Neuronal stem cell (in vitro differentiated cells): Measurements from ENCODE around the gene RNASE7.

ENCODE experiments used
- DNase-seq: peaks from one replicate; pipeline ENCODE4 v3.0.0-alpha.2; 2013; ENCODE audit warnings: low spot score
- H2AFZ ChIP-seq: one replicate; pipeline ENCODE4 v1.6.1; 2013; ENCODE audit warnings: mild to moderate bottlenecking, low read length, inconsistent platforms
- H2AK5ac ChIP-seq: 2 replicates; pipeline ENCODE4 v1.6.1; 2013; ENCODE audit warnings: low read depth, mild to moderate bottlenecking, inconsistent platforms, low read length, moderate library complexity, mixed read lengths
- H2BK120ac ChIP-seq: 2 replicates; pipeline ENCODE4 v1.6.1; 2013; ENCODE audit warnings: low read depth, mild to moderate bottlenecking, inconsistent platforms, low read length, moderate library complexity, mixed read lengths
- H2BK12ac ChIP-seq: one replicate; pipeline ENCODE4 v1.6.1; 2013; ENCODE audit warnings: low read length, inconsistent platforms
- H2BK15ac ChIP-seq: 2 replicates; pipeline ENCODE4 v1.6.1; 2013; ENCODE audit warnings: mild to moderate bottlenecking, low read length, inconsistent platforms, mixed read lengths
- H2BK5ac ChIP-seq: one replicate; pipeline ENCODE4 v1.6.1; 2013; ENCODE audit warnings: inconsistent platforms, mild to moderate bottlenecking, low read length, moderate library complexity
- H3K14ac ChIP-seq: one replicate; pipeline ENCODE4 v1.6.1; 2013; ENCODE audit warnings: low read length, inconsistent platforms
- H3K18ac ChIP-seq: 2 replicates; pipeline ENCODE4 v1.6.1; 2013; ENCODE audit warnings: low read length, inconsistent platforms
- H3K23ac ChIP-seq: 2 replicates; pipeline ENCODE4 v1.6.1; 2013; ENCODE audit warnings: low read depth, mild to moderate bottlenecking, mixed read lengths, low read length, inconsistent platforms; ENCODE audit not compliant: poor library complexity
- H3K27ac ChIP-seq: replicated peaks from 3 replicates; pipeline ENCODE4 v1.5.1; 2013; ENCODE audit warnings: low read length, inconsistent platforms
- H3K27me3 ChIP-seq, 3 experiments: 2 replicates each; pipeline ENCODE4 v1.6.1; 2013; ENCODE audit warnings: low read length in 3 of 3, mild to moderate bottlenecking in 2 of 3, inconsistent platforms in 1 of 3, low read depth in 1 of 3, mixed read lengths in 1 of 3, moderate library complexity in 1 of 3; ENCODE audit not compliant: control insufficient read depth in 3 of 3, insufficient read depth in 3 of 3
- H3K36me3 ChIP-seq, 2 donors: replicated peaks in 1 of 2; 2 replicates each; pipeline ENCODE4 v1.6.1; 2013; ENCODE audit warnings: low read length in 2 of 2; ENCODE audit not compliant: control insufficient read depth in 2 of 2, insufficient read depth in 2 of 2
- H3K4ac ChIP-seq: 2 replicates; pipeline ENCODE4 v1.6.1; 2013; ENCODE audit warnings: inconsistent platforms, mild to moderate bottlenecking, low read length, moderate library complexity
- H3K4me1 ChIP-seq, 2 donors: 1 replicate in 1 of 2; 2 replicates in 1 of 2; pipeline ENCODE4 v1.6.1; 2013; ENCODE audit warnings: low read length in 2 of 2, low read depth in 1 of 2; ENCODE audit not compliant: control insufficient read depth in 2 of 2, insufficient read depth in 1 of 2
- H3K4me2 ChIP-seq: one replicate; pipeline ENCODE4 v1.6.1; 2013; ENCODE audit warnings: mild to moderate bottlenecking, low read length, inconsistent platforms; ENCODE audit not compliant: insufficient read depth, poor library complexity, severe bottlenecking
- H3K4me3 ChIP-seq, 2 donors: 2 replicates each; pipeline ENCODE4 v1.5.1; 2013; ENCODE audit warnings: low read length in 2 of 2, mild to moderate bottlenecking in 2 of 2, inconsistent platforms in 1 of 2, moderate library complexity in 1 of 2
- H3K79me1 ChIP-seq: one replicate; pipeline ENCODE4 v1.6.1; 2013; ENCODE audit warnings: low read depth, mild to moderate bottlenecking, inconsistent platforms, low read length, moderate library complexity
- H3K9ac ChIP-seq: one replicate; pipeline ENCODE4 v1.6.1; 2013; ENCODE audit warnings: mild to moderate bottlenecking, low read depth, low read length, inconsistent platforms; ENCODE audit not compliant: poor library complexity
- H3K9me3 ChIP-seq, 2 donors: replicated peaks in 1 of 2; 2 replicates each; pipeline versions ENCODE3 to v1.6.1; 2013; ENCODE audit warnings: low read length in 2 of 2, mild to moderate bottlenecking in 2 of 2, inconsistent platforms in 1 of 2, low read depth in 1 of 2, mixed read lengths in 1 of 2, moderate library complexity in 1 of 2; ENCODE audit not compliant: control insufficient read depth in 2 of 2, insufficient read depth in 1 of 2
- H4K8ac ChIP-seq: one replicate; pipeline ENCODE4 v1.6.1; 2013; ENCODE audit warnings: low read depth, mild to moderate bottlenecking, inconsistent platforms, low read length, moderate library complexity
- H4K91ac ChIP-seq: one replicate; pipeline ENCODE4 v1.6.1; 2013; ENCODE audit warnings: low read length, low read depth, mild to moderate bottlenecking, inconsistent platforms; ENCODE audit not compliant: poor library complexity
- WGBS, 2 donors: extraction: QIAGEN DNeasy Blood & Tissue Kit; methylation state at CpG; one replicate each; pipeline ENCODE4 v1.1.7; 2013; ENCODE audit warnings: missing lambda C conversion rate in 2 of 2, mixed read lengths in 1 of 2; ENCODE audit not compliant: insufficient read length in 2 of 2, insufficient replicate concordance in 1 of 2; ENCODE audit errors: extremely low coverage in 2 of 2; 5-methylcytosine and 5-hydroxymethylcytosine counted together

RNASE7 gene

DNA sequence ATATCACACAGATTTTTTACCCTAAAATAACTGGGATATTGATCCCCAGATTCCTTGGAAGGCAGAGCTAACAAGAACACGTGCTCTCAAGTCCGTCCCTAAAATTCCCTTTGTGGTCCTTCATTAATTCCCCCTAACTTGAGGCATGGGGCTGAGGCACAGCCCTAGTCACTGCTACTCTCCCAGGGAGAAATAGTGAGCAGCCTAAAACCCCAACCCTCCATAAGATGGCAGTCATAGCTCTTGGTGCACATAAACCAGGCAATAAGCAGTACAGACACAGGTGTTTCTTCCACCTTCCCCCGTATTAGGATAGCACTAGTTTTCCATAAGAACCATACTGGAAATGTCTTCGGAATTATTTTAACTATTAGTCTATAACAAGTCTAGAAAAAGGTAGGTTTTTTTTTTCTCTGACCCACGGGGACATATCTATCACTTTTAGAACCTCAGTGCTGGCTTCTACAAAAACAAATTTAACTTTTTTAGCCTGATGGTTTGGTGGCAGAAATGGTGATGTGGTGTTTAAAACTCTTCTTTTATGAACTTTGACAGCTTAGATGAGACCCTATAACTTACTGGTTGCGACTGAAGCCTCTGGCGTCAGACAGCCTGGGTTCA, 24.8 kb downstream of the RNASE7 start:
- no peak overlapping the region for H2BK5ac ChIP-seq
- H3K27me3 ChIP-seq, result no peaks in the 10 kb centered on the region
- H3K36me3 ChIP-seq, result no peaks in the 10 kb centered on the region
- no peak for DNase-seq
- no peak overlapping the region for H3K14ac ChIP-seq
- no peak overlapping the region for H2AK5ac ChIP-seq
- H3K4ac ChIP-seq, result no peak overlapping the region
- no peak overlapping the region for H4K8ac ChIP-seq
- H3K18ac ChIP-seq, result no peak overlapping the region
- WGBS, 2 donors, result no CpG with 5 or more reads among the region's 7 CpGs
- no peak overlapping the region for H2AFZ ChIP-seq
- H2BK15ac ChIP-seq, result no peak overlapping the region
- H3K4me2 ChIP-seq, result no peak overlapping the region
- H3K27ac ChIP-seq, result no peak overlapping the region
- H3K9ac ChIP-seq, result no peak overlapping the region
- H4K91ac ChIP-seq, result no peak overlapping the region
- H3K4me1 ChIP-seq, result peaks cover 4 to 19% of the 10 kb centered on the region in 2 donors
- H3K4me3 ChIP-seq, result no peak overlapping the region
- H3K23ac ChIP-seq, result no peak overlapping the region
- peaks cover 1% of the 10 kb centered on the region for H3K79me1 ChIP-seq
- no peak overlapping the region for H2BK12ac ChIP-seq
- H3K9me3 ChIP-seq, result no peaks in the 10 kb centered on the region
- H2BK120ac ChIP-seq, result no peak overlapping the region

DNA sequence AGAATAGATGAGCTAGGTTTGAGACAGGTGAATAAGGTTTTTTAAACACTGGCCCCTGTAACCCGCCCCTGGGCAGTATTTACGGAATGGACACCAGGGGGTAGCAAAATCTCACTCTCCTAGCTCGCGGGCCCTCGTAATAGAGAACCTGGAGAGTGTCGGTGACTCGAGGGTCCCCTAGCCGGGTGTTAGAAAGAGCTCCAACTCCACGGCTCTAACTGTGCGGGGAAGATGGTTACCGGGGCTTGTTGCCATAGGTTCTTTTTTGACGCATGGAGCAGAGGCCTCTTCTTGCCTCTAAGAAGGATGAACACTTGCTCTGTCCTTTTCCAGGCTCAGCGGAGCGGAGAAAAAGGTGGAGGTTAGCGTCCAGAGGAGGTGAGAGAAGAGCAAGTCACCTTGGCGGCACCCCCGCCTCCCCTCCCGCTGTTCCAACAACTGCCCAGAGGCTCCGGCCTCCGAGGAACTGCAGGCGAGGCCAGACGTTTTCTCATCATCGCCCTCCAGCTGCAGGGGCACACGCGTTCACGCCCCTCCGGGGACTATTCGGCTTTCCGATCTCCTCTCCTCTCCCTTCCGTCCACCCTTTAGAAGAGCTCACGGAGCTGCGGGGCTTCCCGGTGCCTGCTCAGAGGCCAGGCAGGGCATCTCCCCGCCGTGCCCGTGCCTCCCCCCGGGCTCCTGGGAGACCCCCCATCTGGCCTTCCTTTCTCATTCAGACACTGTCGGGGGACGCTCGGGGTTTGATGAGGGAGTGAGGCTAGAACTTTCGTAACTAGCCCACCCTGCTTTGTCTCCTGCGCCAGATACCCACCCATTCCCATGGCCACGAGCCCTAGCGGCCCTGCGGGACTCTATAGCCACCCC, 26.6 kb downstream of the RNASE7 start:
- H3K9ac ChIP-seq, result peak overlapping the region; percentile 96
- H3K36me3 ChIP-seq, result peaks cover 6 to 16% of the 10 kb centered on the region in 2 donors
- H3K79me1 ChIP-seq, result peaks cover 4% of the 10 kb centered on the region
- H2BK120ac ChIP-seq, result peak overlapping the region; percentile 48
- peak overlapping the region; percentile 67 for H2BK12ac ChIP-seq
- H2AFZ ChIP-seq, result peak overlapping the region; percentile 81
- H2AK5ac ChIP-seq, result peak overlapping the region; percentile 87
- H2BK5ac ChIP-seq, result peak overlapping the region; percentile 99
- peak overlapping the region; percentile 96 for H2BK15ac ChIP-seq
- H3K4ac ChIP-seq, result peak overlapping the region; percentile 96
- H3K27me3 ChIP-seq, result no peaks in the 10 kb centered on the region
- peak overlapping the region; percentile 76 for H4K91ac ChIP-seq
- H3K4me2 ChIP-seq, result peak overlapping the region; percentile 84
- peak overlapping the region; percentile 99 for H3K18ac ChIP-seq
- peak; percentile 61 for DNase-seq
- peak overlapping the region; percentile 5 for H3K14ac ChIP-seq
- no CpG with 5 or more reads among the region's 45 CpGs for WGBS, 2 donors
- peak overlapping the region; percentile 94 for H3K27ac ChIP-seq
- H3K23ac ChIP-seq, result peak overlapping the region; percentile 15
- H3K9me3 ChIP-seq, result no peaks in the 10 kb centered on the region
- H3K4me3 ChIP-seq, result peak overlapping the region; percentile 59 to 90
- H4K8ac ChIP-seq, result no peak overlapping the region
- H3K4me1 ChIP-seq, result peaks cover 9 to 15% of the 10 kb centered on the region in 2 donors

- DNase-seq, result peak; percentile 69
- no CpG with 5 or more reads among the region's 40 CpGs for WGBS, 2 donors
Measured at GRCh38 chr14:21069388-21070082, 27.4 kb downstream of the RNASE7 start.

More at GRCh38 chr14:21069388-21070082, 27.4 kb downstream of the RNASE7 start:
- Histone ChIP-seq H3K9ac (peak overlapping the region; percentile 96), H3K18ac (peak overlapping the region; percentile 99), H3K27ac (peak overlapping the region; percentile 94), H3K36me3 (peaks cover 12 to 24% of the 10 kb centered on the region in 2 donors), H3K23ac (peak overlapping the region; percentile 15), H2BK120ac (peak overlapping the region; percentile 90), H3K79me1 (peaks cover 7% of the 10 kb centered on the region), H2BK12ac (peak overlapping the region; percentile 67), H2BK5ac (peak overlapping the region; percentile 99), H3K4me3 (peak overlapping the region; percentile 59 to 90), H2AFZ (peak overlapping the region; percentile 81), H3K4me1 (peaks cover 9 to 14% of the 10 kb centered on the region in 2 donors), H4K91ac (no peak overlapping the region), H2AK5ac (peak overlapping the region; percentile 87), H3K4ac (peak overlapping the region; percentile 96), H4K8ac (no peak overlapping the region), H3K9me3 (no peaks in the 10 kb centered on the region), H2BK15ac (peak overlapping the region; percentile 96), H3K27me3 (no peaks in the 10 kb centered on the region), H3K4me2 (peak overlapping the region; percentile 84), H3K14ac (no peak overlapping the region)
